ENCODE data around the gene KRTAP12-1. TPM values are rescaled to one million over a fixed set of nuclear protein-coding genes. Genes with fewer than 3 reads are reported as not detected.

Gene KRTAP12-1
- total and polyA plus RNA-seq, 2 donors (not counting 1 experiment from before 2014, with no cell fraction given): not detected

GRCh38 chr21:44702111-44702972, 20.4 kb upstream of the KRTAP12-1 start:
- no peak overlapping the region for H3K4me3 Mint-ChIP-seq
- TF ChIP-seq EZH2 (IDR thresholded peaks at IDR 0.05; ENCODE audit: borderline replicate concordance, insufficient read depth, low read depth, low read length, poor library complexity, severe bottlenecking): no peak
- Histone ChIP-seq H2AFZ (ENCODE audit: insufficient read depth, low read depth, low read length, poor library complexity, severe bottlenecking) (no peak overlapping the region), H3K4me1 (ENCODE audit: control insufficient read depth in 2 of 2, insufficient read depth in 2 of 2, low read length in 2 of 2) (no peaks in the 10 kb centered on the region), H3K36me3 (replicated peaks in 1 of 2; ENCODE audit: control extremely low read depth in 1 of 2, control insufficient read depth in 1 of 2, extremely low read depth in 1 of 2, insufficient read depth in 2 of 2, low read length in 1 of 2) (no peaks in the 10 kb centered on the region), H3K27ac (ENCODE audit: low read length in 2 of 2) (no peak overlapping the region), H3K27me3 (replicated peaks in 1 of 4; ENCODE audit: control extremely low read depth in 1 of 4, control insufficient read depth in 3 of 4, insufficient read depth in 4 of 4, low read length in 3 of 4) (peaks cover 0 to 74% (median 26%) of the 10 kb centered on the region in 4 experiments), H3K4me3 (ENCODE audit: control extremely low read depth in 1 of 5, extremely low read depth in 1 of 5, insufficient read depth in 1 of 5, low read depth in 2 of 5, low read length in 4 of 5) (no peak overlapping the region), H3K9me3 (ENCODE audit: control extremely low read depth in 1 of 3, control insufficient read depth in 2 of 3, insufficient read depth in 1 of 3, low read length in 2 of 3) (peaks cover 0 to 34% (median 7%) of the 10 kb centered on the region in 3 donors), H3K9ac (ENCODE audit: low read length) (no peak overlapping the region), H4K20me1 (ENCODE audit: control insufficient read depth, insufficient read depth, low read length, poor library complexity, severe bottlenecking) (no peaks in the 10 kb centered on the region), H3K79me2 (ENCODE audit: control insufficient read depth, insufficient read depth, low read length) (no peaks in the 10 kb centered on the region), H3K4me2 (replicated peaks; ENCODE audit: low read depth, low read length, poor library complexity, severe bottlenecking) (no peak overlapping the region)
- peaks cover 62% of the 10 kb centered on the region for H3K27me3 Mint-ChIP-seq
- WGBS (ENCODE audit: insufficient coverage): 76% methylated on average over 20 of the region's 22 CpGs
- DNase-seq (no peak), ATAC-seq (ENCODE audit: low read depth) (no peak)
- no peak overlapping the region for H3K27ac Mint-ChIP-seq
- ChIA-PET POLR2A (no interaction called here), CTCF (no interaction called here)
- intact Hi-C loops (cut with micrococcal nuclease): no loop called here
- H3K9me3 Mint-ChIP-seq (ENCODE audit: insufficient read depth): peaks cover 4% of the 10 kb centered on the region
- H3K4me1 Mint-ChIP-seq: no peaks in the 10 kb centered on the region

- H3K9me3 ChIP-seq (ENCODE audit: control extremely low read depth in 1 of 3, control insufficient read depth in 2 of 3, insufficient read depth in 1 of 3, low read length in 2 of 3): peaks cover 0 to 29% (median 7%) of the 10 kb centered on the region in 3 donors
- no peak overlapping the region for H3K27ac ChIP-seq (ENCODE audit: low read length in 2 of 2)
- H2AFZ ChIP-seq (ENCODE audit: insufficient read depth, low read depth, low read length, poor library complexity, severe bottlenecking): no peak overlapping the region
- ChIA-PET CTCF (no interaction called here), POLR2A (no interaction called here)
- H3K9ac ChIP-seq (ENCODE audit: low read length): no peak overlapping the region
- H3K27ac Mint-ChIP-seq: no peak overlapping the region
- no peak overlapping the region for H3K4me2 ChIP-seq (replicated peaks; ENCODE audit: low read depth, low read length, poor library complexity, severe bottlenecking)
- H3K4me3 Mint-ChIP-seq: no peak overlapping the region
- H3K36me3 ChIP-seq (replicated peaks in 1 of 2; ENCODE audit: control extremely low read depth in 1 of 2, control insufficient read depth in 1 of 2, extremely low read depth in 1 of 2, insufficient read depth in 2 of 2, low read length in 1 of 2): no peaks in the 10 kb centered on the region
- WGBS (ENCODE audit: insufficient coverage): 52% methylated on average over 12 of the region's 12 CpGs
- H4K20me1 ChIP-seq (ENCODE audit: control insufficient read depth, insufficient read depth, low read length, poor library complexity, severe bottlenecking): no peaks in the 10 kb centered on the region
- H3K79me2 ChIP-seq (ENCODE audit: control insufficient read depth, insufficient read depth, low read length): no peaks in the 10 kb centered on the region
- TF ChIP-seq, protein P1, sequence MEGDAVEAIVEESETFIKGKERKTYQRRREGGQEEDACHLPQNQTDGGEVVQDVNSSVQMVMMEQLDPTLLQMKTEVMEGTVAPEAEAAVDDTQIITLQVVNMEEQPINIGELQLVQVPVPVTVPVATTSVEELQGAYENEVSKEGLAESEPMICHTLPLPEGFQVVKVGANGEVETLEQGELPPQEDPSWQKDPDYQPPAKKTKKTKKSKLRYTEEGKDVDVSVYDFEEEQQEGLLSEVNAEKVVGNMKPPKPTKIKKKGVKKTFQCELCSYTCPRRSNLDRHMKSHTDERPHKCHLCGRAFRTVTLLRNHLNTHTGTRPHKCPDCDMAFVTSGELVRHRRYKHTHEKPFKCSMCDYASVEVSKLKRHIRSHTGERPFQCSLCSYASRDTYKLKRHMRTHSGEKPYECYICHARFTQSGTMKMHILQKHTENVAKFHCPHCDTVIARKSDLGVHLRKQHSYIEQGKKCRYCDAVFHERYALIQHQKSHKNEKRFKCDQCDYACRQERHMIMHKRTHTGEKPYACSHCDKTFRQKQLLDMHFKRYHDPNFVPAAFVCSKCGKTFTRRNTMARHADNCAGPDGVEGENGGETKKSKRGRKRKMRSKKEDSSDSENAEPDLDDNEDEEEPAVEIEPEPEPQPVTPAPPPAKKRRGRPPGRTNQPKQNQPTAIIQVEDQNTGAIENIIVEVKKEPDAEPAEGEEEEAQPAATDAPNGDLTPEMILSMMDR (IDR thresholded peaks at IDR 0.05): no peak
- no peak for TF ChIP-seq EZH2 (IDR thresholded peaks at IDR 0.05; ENCODE audit: borderline replicate concordance, insufficient read depth, low read depth, low read length, poor library complexity, severe bottlenecking)
- ATAC-seq (ENCODE audit: low read depth) (no peak), DNase-seq (no peak)
- peaks cover 66% of the 10 kb centered on the region for H3K27me3 Mint-ChIP-seq
- no peak overlapping the region for H3K4me3 ChIP-seq (ENCODE audit: control extremely low read depth in 1 of 5, extremely low read depth in 1 of 5, insufficient read depth in 1 of 5, low read depth in 2 of 5, low read length in 4 of 5)
- no peaks in the 10 kb centered on the region for H3K4me1 ChIP-seq (ENCODE audit: control insufficient read depth in 2 of 2, insufficient read depth in 2 of 2, low read length in 2 of 2)
- intact Hi-C loops (cut with micrococcal nuclease): no loop called here
- peaks cover 0 to 66% (median 23%) of the 10 kb centered on the region in 4 experiments for H3K27me3 ChIP-seq (replicated peaks in 1 of 4; ENCODE audit: control extremely low read depth in 1 of 4, control insufficient read depth in 3 of 4, insufficient read depth in 4 of 4, low read length in 3 of 4)
- peaks cover 4% of the 10 kb centered on the region for H3K9me3 Mint-ChIP-seq (ENCODE audit: insufficient read depth)
- no peaks in the 10 kb centered on the region for H3K4me1 Mint-ChIP-seq
Observed at GRCh38 chr21:44701541-44701940, 19.6 kb upstream of the KRTAP12-1 start.
